ENCODE data around the gene TASOR. TPM values are rescaled to one million over a fixed set of nuclear protein-coding genes. Genes with fewer than 3 reads are reported as not detected.
"Not testable (repeated sequence)": the region's sequence is repeated elsewhere in the genome, so short reads cannot be mapped to it uniquely, and the experiment has no call there.

TASOR gene
- total and polyA plus RNA-seq, 2 experiments from 2014 or later: 16.4 to 63.6 TPM

DNA sequence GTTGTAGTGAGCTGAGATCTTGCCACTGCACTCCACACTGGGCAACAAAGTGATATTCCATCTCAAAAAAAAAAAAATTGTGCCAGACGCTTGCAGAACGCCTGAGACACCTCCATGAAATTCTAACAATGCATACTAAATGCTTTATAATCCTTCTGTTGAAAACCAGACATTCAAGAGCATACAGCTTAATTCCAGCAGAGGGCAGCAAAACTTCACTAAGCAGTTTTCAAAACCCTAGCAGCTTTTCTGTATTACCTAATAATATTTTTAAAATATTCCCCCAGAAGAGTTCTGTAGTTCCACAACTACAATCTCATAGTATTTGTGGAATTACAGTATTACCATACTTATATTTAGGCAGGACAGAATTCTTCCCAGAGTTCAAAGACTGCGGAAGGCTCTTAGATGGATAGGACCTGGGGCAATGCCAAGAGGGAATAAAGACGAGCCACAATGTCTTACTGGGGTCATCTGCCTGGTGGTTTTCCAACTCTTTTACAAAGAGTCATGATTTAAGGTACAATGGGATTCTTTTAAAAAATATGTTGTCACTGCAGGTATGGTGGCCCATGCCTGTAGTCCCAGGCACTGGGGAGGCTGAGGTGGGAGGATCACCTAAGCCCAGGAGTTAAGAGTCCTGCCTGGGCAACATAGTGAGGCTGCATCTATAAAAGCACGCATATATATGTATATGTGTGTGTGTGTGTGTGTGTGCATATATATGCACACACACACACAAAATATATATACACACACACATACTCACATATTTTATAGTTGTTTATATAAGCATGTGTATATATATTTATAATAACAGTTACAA, 19.6 kb upstream of the TASOR start:
- H3K27ac ChIP-seq: no peak overlapping the region
- DNase-seq (ENCODE audit: low read depth in 1 of 2, low spot score in 1 of 2): peak; percentile 79 to 86
- TF ChIP-seq, protein P1, sequence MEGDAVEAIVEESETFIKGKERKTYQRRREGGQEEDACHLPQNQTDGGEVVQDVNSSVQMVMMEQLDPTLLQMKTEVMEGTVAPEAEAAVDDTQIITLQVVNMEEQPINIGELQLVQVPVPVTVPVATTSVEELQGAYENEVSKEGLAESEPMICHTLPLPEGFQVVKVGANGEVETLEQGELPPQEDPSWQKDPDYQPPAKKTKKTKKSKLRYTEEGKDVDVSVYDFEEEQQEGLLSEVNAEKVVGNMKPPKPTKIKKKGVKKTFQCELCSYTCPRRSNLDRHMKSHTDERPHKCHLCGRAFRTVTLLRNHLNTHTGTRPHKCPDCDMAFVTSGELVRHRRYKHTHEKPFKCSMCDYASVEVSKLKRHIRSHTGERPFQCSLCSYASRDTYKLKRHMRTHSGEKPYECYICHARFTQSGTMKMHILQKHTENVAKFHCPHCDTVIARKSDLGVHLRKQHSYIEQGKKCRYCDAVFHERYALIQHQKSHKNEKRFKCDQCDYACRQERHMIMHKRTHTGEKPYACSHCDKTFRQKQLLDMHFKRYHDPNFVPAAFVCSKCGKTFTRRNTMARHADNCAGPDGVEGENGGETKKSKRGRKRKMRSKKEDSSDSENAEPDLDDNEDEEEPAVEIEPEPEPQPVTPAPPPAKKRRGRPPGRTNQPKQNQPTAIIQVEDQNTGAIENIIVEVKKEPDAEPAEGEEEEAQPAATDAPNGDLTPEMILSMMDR (IDR thresholded peaks at IDR 0.05; ENCODE audit: low read depth, low read length): peak; percentile 69
- no peaks in the 10 kb centered on the region for H3K9me3 ChIP-seq (ENCODE audit: low read depth)
- H3K4me3 ChIP-seq: no peak overlapping the region
- H3K36me3 ChIP-seq: no peaks in the 10 kb centered on the region
- no peaks in the 10 kb centered on the region for H3K4me1 ChIP-seq (ENCODE audit: low read depth)
- no peaks in the 10 kb centered on the region for H3K27me3 ChIP-seq

DNA sequence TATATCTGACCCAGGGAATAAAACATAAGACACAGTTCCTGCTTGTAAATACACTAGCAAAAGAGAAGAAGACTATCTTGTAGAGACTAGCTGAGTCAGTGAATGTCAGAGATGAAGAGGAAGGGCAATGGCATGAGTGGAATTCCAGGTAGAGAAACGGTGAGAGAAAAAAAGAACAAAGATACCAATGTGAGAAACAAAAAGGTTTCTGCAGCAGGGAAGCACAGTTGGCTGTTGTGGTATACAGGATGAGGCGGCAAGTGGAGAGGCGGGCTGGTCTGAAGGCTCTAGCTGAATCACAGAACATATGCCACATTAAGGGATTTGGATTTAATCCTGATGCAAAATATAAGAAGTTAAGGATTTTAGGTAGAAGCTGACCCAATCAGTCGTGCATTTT, 17.1 kb upstream of the TASOR start:
- no peaks in the 10 kb centered on the region for H3K4me1 ChIP-seq (ENCODE audit: low read depth)
- no peak overlapping the region for H3K4me3 ChIP-seq
- no peaks in the 10 kb centered on the region for H3K27me3 ChIP-seq
- no peak for DNase-seq (ENCODE audit: low read depth in 1 of 2, low spot score in 1 of 2)
- H3K27ac ChIP-seq: no peak overlapping the region
- no peaks in the 10 kb centered on the region for H3K36me3 ChIP-seq
- TF ChIP-seq, protein P1 (IDR thresholded peaks at IDR 0.05; ENCODE audit: low read depth, low read length): no peak
- no peaks in the 10 kb centered on the region for H3K9me3 ChIP-seq (ENCODE audit: low read depth)

DNA sequence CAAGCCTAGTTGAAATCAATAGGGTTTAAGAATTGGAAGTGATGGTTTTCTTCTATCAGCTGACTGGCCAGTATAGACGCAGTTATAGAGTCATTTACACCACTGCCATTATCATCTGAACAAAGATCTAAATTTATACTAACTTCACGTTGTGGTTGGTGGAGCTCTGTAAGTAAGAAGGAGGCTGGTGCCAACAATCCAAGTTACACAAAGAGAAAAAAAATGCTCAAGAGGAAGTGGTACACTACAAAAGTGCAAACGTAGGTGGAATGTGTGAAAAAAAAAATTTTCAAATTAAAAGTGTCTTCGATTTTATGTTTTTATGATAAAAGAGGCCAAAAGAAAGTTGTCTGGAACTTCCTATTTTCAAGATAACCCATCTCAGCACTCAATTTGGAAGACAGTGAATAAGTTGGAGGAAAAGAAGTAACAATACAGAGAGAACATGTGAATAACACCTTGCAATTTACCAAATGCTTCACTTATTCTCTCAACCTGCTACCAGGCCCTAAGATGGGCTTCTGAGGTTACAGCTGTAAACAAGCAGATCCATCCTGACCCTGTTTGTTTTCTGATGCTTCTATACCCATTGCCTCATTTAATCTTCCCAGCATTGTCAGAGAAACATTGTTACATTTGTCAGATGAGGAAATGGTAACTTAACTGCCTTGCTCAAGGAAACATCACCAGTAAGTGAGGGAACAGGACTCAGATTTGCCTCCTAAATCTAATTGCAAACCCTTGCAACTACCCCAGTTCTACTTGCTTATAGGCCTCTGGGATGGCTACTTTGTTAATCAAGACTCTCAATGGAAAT, 12.0 kb upstream of the TASOR start:
- no peak overlapping the region for H3K27ac ChIP-seq
- no peaks in the 10 kb centered on the region for H3K27me3 ChIP-seq
- no peaks in the 10 kb centered on the region for H3K4me1 ChIP-seq (ENCODE audit: low read depth)
- TF ChIP-seq, protein P1 (IDR thresholded peaks at IDR 0.05; ENCODE audit: low read depth, low read length): no peak
- DNase-seq (ENCODE audit: low read depth in 1 of 2, low spot score in 1 of 2): no peak
- H3K4me3 ChIP-seq: no peak overlapping the region
- no peaks in the 10 kb centered on the region for H3K36me3 ChIP-seq
- no peaks in the 10 kb centered on the region for H3K9me3 ChIP-seq (ENCODE audit: low read depth)

DNA sequence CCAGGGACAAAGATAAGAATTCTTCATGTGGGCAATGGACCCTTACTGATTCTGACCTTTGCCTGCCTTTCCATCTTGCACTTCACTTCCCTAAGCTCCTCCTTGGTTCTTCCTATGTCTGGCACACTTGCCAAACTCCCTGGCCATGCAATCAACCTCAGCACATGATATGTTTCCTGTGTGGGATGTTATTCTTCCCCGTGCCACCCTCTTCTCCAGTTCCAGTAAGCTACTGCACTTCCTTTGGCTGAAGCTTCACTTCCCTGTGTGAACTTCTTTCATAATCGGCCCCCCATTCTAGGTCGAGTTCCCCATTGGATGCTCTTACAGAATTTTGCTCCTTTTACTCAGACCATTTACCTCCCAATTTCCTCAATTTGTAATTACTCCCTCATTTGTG, 10.7 kb upstream of the TASOR start:
- Histone ChIP-seq H3K27ac (no peak overlapping the region), H3K27me3 (no peaks in the 10 kb centered on the region), H3K4me3 (no peak overlapping the region), H3K4me1 (ENCODE audit: low read depth) (no peaks in the 10 kb centered on the region), H3K9me3 (ENCODE audit: low read depth) (no peaks in the 10 kb centered on the region), H3K36me3 (no peaks in the 10 kb centered on the region)
- peak in 1 of 2 donors; percentile 32 for DNase-seq (ENCODE audit: low read depth in 1 of 2, low spot score in 1 of 2)
- TF ChIP-seq, protein P1 (IDR thresholded peaks at IDR 0.05; ENCODE audit: low read depth, low read length): no peak

DNA sequence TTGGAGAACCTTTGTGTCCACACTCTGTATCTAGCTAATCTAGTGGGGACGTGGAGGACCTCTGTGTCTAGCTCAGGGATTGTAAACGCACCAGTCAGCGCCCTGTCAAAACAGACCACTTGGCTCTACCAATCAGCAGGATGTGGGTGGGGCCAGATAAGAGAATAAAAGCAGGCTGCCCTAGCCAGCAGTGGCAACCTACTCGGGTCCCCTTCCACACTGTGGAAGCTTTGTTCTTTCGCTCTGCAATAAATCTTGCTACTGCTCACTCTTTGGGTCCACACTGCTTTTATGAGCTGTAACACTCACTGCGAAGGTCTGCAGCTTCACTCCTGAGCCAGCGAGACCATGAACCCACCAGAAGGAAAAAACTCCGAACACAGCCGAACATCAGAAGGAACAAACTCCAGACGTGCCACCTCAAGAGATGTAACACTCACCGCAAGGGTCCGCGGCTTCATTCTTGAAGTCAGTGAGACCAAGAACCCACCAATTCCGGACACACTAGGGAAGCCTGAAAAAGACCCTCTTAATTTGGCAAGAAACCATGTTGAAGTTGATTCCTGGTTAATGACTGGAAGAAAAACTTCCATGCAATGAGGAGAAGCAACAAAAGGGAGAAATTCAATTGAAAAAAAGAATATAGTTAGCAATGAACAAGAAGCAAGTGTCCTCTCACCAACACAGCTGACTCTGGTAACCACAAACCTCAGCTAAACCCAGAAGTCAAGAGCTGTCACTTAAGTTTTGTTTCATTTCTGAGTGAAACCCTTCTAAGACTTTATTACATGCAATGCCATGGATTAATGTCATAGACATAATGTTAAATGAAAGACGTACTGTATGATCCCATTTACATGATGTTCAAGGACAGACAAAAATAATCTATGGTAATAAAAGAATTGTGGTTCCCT, 9.7 kb upstream of the TASOR start:
- H3K27me3 ChIP-seq; H3K36me3 ChIP-seq; H3K4me3 ChIP-seq; H3K9me3 ChIP-seq (ENCODE audit: low read depth); H3K4me1 ChIP-seq (ENCODE audit: low read depth); DNase-seq (ENCODE audit: low read depth in 1 of 2, low spot score in 1 of 2); H3K27ac ChIP-seq: not testable (repeated sequence)

DNA sequence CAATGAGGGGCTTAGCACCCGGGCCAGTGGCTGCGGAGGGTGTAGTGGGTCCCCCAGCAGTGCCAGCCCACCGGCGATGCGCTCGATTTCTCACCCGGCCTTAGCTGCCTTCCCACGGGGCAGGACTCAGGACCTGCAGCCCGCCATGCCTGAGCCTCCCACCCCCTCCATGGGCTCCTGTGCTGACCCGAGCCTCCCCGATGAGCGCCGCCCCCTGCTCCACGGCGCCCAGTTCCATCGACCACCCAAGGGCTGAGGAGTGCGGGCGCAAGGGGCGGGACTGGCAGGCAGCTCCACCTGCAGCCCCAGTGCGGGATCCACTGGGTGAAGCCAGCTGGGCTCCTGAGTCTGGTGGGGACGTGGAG, 8.9 kb upstream of the TASOR start:
- H3K36me3 ChIP-seq; H3K4me1 ChIP-seq (ENCODE audit: low read depth); H3K4me3 ChIP-seq; H3K9me3 ChIP-seq (ENCODE audit: low read depth); H3K27ac ChIP-seq; H3K27me3 ChIP-seq; DNase-seq (ENCODE audit: low read depth in 1 of 2, low spot score in 1 of 2): not testable (repeated sequence)
